Astrocyte of the cerebellum (primary cell): ENCODE measurements around the gene BCORL1.

Experiments used
- DNase-seq: peaks from one replicate; pipeline ENCODE4 v3.0.0-alpha.2; 2011; ENCODE audit warnings: low read depth
- H3K4me3 ChIP-seq: 2 replicates; pipeline ENCODE4 v1.5.1; 2011; ENCODE audit warnings: mild to moderate bottlenecking, low read depth, low read length, moderate library complexity
- CTCF ChIP-seq: IDR thresholded peaks from 2 replicates; pipeline ENCODE4 v1.5.1; 2012; ENCODE audit warnings: low read length, low read depth, moderate library complexity, mild to moderate bottlenecking; ENCODE audit errors: missing control alignments
- in situ Hi-C: cut with HindIII; loops from 2 replicates; pipeline ENCODE4 v1.10.0; 2017; ENCODE audit warnings: low sequenced_read_pairs

The BCORL1 gene

GRCh38 chrX:130015181-130015580 lies 32.7 kb downstream of the BCORL1 start:
- no peak for TF ChIP-seq CTCF
- in situ Hi-C loops: no loop called here
- DNase-seq: no peak
- no peak overlapping the region for H3K4me3 ChIP-seq

GRCh38 chrX:130018143-130018542 lies 35.7 kb downstream of the BCORL1 start:
- no peak for TF ChIP-seq CTCF
- H3K4me3 ChIP-seq: no peak overlapping the region
- in situ Hi-C loops: no loop called here
- no peak for DNase-seq

- in situ Hi-C loops: no loop called here
- no peak for DNase-seq
- TF ChIP-seq CTCF: no peak
- no peak overlapping the region for H3K4me3 ChIP-seq
Observed at GRCh38 chrX:130020661-130021324, 38.4 kb downstream of the BCORL1 start.

GRCh38 chrX:130024127-130024526 lies 41.7 kb downstream of the BCORL1 start:
- in situ Hi-C loops: no loop called here
- no peak for DNase-seq
- no peak overlapping the region for H3K4me3 ChIP-seq
- TF ChIP-seq CTCF: no peak

- in situ Hi-C loops: no loop called here
- no peak for TF ChIP-seq CTCF
- no peak for DNase-seq
- H3K4me3 ChIP-seq: no peak overlapping the region
Observed at GRCh38 chrX:130025256-130025655, 42.8 kb downstream of the BCORL1 start.

- in situ Hi-C loops: no loop called here
- TF ChIP-seq CTCF: no peak
Observed at GRCh38 chrX:130027569-130027968, 45.1 kb downstream of the BCORL1 start.

More at GRCh38 chrX:130027569-130027968, 45.1 kb downstream of the BCORL1 start:
- H3K4me3 ChIP-seq: no peak overlapping the region
- DNase-seq: no peak
